GM21528 (cell line): Measurements from ENCODE around the gene BCL2L15.
A peak's percentile ranks its signal among the peaks of the same experiment; 100 is the strongest.

Experiments used
- ATAC-seq: cut with Tn5 transposase; IDR thresholded peaks from one replicate; pipeline ENCODE4 v1.9.1; 2021; ENCODE audit warnings: mild to moderate bottlenecking, moderate library complexity; ENCODE audit not compliant: unreplicated experiment, low FRiP score

BCL2L15 gene

DNA sequence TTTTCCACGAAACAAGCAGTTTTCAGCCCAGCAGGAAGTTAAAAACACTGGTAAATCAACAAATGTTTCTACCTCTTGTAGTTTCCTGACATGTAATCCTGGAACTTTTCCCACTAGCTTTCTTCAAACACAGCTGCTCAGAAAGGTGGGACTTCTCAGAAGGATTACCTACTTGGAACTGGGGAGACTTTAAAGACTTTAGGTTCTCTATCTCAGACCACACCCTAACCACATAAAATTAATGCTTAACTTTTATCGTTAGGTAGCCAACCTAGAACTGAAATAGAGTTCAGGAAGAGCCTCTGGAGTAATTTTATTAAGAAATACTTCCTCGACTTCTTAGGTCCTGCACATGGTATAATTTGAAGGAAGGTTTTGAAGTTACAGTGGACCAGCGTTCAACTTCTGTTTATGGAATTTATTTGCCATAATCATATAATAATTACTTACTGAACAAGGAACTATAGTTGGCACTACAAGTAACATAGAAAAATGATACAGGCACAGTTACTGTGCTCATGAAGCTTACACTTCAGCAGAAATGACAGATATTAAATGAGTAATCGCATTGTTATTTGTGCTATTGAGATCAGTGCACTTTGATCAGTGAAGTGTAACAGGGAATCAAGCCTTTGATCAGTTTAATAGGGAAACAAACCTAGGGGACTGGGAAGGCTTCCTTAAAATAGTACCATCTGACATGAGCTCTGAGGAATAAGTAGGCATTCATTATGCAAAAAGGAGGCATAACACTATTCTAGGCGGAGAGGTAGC, at the start of gene BCL2L15:
TSS of gene BCL2L15 (minus strand) at position 180 of the 774 bp plus-strand sequence. CDS start 206 bp downstream, outside the sequence.
- no peak for ATAC-seq

DNA sequence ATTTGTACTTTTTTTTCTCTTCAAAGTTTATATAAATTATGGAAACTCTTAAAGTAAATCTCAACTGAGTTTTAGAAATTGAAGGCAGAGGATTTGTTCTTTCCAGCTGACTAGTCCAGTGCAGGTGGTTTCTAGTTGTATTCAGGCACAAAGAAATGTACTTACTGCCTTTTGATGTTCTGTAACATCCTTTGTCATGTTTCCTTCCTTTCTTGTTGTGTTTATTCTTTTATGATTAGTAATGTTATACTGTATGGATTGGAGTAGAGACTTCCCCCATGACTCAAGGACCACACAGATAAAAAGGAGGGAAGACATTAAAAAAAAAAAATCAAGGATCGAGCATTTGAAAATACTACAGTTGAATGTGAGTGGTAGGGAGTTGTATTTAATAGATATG, 49.8 kb upstream of the BCL2L15 start:
- no peak for ATAC-seq

DNA sequence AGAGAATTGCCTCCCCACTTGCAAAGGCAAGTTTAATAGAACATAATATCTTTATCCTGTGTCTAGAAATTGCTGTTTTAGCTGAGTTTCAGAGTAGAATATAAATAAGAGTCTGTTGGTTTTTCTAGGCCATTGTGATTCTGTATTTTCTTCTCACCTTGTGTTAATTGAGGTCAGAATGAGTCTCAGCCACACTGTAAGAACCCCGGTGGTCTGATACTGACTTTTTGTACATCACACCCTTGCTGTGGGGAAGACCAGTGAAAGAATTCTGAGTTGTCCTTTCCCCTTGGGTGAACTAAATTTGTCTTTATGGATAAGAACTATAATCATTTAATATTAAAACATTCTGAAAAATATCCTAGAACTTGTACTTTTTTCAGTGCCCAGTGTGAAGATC, 48.6 kb upstream of the BCL2L15 start:
- ATAC-seq: no peak

DNA sequence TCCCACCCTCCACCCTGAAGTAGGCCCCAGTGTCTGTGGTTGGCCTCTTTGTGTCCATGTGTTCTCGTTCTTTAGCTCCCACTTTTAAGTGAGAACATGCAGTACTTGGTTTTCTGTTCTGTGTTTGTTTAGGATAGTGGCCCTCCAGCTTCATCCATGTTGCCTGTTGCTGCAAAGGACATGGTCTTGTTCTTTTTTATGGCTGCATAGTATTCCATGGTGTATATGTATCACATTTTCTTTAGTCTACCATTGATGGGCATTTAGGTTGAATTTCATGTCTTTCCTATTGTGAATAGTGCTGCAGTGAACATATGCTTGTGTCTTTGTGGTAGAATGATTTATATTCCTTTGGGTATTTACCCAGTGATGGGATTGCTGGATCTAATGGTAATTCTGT, 47.8 kb upstream of the BCL2L15 start:
- no peak for ATAC-seq

DNA sequence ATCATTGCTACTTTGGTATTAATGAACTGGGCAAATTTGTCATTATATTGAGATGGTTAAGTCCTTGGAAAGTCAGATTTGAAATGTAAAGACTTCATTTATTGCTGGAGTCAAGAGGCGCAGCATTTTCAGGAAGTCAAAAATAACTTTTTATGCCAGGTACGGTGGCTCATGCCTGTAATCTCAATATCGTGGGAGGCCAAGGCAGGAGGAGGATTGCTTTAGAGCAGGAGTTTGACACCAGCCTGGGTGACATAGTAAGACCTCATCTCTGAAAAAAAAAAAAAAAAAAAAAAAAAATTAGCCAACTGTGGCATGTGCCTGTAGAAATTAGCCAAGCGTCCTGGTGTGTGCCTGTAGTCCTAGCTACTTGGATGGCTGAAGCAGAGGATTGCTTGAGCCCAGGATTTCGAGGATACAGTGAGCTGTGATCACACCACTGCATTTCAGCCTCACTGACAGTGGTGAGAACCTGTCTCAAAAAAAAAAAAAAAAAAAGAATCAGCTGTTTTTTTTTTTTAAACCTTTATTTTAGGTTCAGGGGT, 47.2 kb upstream of the BCL2L15 start:
- no peak for ATAC-seq

DNA sequence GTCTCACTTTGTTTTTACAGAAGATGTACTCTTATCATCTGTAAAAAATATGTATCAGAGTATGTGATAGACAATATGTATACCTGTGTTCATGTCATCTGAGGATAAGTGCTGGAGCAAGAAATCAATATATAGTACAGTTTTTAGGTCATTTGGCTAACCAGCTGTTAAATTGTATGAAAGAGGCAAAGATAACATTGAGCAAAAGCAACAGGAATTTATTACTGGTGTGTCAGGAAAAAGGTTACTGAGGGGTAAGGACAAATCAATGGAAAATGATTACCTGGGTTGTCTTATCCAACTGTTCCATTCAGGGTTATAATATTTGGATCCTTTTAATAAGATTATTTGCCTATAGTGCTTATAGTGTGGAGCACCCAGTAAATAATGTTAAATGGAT, 46.6 kb upstream of the BCL2L15 start:
- ATAC-seq: no peak

DNA sequence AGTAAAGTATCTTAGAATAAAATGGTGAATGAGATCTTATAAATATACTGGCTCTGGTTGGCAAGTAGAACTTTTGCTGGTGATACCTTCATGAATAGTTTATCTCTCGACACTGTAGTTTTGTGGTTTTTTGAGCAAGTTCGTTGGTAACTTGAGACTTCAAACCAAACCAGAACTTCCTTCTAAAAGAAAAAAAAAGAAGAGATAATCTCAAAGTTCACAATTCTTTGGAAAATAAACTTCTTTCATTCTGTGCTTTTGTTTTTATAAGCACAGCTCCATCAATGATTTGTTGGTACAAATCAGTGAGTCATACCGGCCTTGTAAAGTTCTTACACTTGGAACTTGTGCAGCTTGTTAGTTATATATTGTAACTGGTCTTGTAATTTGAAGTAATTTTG, 44.1 kb upstream of the BCL2L15 start:
- ATAC-seq: no peak

DNA sequence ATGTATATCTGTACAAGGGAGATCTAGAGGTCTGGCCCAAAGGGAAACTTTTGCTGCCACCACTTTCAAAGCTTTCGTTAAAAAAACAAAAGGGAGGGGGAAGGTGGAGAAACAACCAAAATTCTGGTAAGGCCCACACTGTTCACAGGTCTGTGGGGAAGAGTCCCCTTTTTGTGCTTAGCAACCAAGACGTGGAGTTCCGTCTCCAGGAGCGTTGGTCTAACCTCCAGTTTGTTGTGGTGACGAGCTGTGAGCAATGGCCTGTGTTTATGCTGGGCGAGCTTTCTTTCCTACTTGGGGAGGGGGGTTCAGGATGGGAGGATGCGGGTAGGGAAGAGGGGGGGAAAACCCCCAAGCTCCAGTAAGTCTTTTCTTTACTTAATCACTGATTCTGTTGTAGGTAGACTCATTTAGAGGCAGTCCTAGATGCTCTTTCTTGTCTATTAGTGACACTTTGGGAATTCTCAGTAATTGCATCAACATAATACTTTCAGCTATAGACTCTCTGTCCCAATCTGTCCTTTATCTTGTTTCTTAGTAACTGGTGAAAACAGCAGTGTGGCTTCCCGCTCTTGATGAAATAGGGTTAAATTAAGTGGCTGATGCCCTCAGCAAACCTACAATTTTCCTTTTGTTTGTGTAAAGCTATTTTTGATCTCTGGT, 43.2 kb upstream of the BCL2L15 start:
- peak; percentile 21 for ATAC-seq

DNA sequence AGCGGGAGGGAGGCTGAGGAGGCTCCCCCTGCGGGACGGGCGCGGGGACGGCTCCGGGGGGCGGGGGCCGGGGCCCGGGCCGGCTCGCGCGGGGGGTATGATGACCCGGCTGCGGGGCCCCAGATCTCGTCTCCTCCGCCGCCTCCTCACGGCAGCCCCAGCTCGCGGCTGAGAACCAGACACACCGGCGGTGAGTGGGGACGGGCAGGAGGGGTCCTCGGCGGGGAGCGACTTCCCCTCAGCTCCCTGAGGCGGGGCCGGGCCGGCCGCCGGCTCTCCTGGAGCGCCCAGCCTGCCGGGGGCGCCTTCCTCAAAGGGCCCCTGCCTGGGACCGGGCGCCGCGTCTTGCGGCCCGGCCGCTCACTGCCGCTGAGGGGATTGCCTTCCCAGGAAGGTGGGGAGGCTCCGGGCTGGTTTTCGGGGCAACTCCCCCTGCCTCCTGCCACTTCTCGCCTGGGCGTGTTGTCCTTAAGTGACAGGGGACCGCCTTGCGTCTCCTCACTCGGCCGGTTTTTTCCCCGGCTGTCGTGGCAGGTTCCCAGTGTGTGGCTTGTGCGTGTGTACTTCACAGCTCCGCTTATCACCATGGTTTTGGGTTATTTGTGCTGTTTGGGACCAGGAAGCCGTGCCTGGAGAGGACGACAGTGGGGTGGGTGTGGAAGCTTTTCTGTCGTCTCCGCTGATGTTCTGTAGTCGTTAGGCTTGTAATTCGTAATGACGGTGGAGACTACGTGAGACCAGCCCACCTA, 42.5 kb upstream of the BCL2L15 start:
- ATAC-seq: peak; percentile 36

DNA sequence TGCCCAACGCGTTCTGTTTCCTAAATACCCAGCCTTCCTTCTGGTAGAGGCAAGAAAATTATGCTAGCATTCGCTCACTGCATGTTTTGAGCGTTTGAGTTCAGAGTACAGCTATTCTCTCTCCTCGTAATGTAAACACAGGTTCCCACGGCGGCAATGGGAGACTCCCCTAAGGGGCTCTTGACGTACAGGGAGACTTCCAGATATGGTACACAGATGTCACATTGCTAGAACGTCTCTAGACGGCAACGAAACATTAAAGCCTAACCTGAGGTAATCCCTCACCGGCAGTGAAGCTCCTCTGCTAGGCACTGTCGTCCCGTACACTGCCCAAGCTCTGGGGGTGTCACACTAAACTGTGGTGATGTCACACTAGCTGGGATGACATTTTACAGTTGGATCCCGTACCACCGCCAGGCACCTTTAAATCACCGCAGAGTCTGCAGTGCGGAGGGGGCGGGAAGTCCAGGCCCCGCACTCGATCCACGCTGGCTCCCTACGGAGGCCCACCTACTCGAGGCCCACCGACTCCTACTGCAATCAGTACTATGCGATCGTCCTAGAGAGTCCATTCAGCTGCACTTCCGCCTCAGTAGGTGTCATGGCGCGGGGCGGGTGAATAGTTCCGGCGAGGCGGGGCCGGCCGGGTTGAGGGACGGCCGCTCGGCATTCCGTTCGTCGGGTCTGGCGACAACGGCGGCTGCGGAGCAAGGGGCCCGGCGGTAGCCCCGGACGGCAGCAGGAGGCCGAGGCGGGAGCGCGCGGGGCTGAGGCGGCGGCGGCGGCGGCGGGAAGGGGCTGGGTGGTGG, 41.8 kb upstream of the BCL2L15 start, which contains the start of gene HIPK1:
TSS of gene HIPK1 (plus strand) at position 384 of the 809 bp plus-strand sequence.
- peak; percentile 74 for ATAC-seq

DNA sequence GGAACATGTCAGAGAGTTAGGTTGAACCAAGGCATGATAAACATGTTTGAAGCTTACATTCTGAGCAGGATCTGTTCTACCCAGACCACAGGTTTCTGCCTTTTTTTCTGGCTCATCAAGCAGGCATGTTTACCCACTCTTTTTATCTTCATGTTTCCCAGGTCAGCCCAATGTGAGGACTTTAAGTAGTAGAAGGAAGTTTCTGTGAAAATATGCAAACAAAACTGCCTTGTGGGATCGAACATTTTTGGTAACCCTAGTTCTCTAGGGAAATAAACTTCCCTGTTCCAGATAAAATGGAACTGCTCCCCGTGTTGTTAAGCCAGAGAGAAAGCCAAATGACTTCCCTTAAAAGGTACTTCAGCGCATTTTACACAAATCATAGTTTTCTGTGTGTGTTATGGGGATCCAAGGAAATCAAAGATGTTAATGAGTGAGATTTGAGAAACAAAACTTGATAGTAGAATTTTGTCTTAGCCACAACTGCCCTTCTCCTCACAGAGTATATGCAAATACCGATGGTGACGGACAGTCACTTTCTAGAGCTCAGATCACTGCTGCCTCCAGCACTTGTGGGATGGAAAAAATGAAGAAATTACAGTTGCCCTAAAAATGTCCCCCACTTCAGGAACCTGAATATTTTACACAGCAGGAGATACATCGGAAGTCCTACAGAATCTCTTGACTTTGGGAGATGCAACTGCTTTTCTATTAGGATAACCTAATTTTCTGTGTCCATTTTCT, 41.0 kb upstream of the BCL2L15 start:
- peak; percentile 36 for ATAC-seq

DNA sequence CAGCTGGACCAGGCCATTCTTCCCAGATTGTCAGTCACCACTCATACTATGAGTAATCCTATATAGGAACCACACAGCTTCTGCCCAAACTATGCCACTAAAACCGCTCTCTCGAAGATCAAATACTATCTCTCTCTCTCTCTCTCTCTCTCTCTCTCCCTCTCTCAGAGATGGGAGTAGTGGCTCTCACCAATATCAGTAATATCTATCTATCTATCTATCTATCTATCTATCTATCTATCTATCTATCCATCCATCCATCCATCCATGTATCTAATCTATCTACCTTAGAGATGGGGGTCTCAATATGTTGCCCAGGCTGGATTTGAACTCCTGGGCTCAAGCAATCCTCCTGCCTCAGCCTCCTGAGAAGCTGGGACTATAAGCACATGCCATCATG, 37.1 kb upstream of the BCL2L15 start:
- no peak for ATAC-seq

DNA sequence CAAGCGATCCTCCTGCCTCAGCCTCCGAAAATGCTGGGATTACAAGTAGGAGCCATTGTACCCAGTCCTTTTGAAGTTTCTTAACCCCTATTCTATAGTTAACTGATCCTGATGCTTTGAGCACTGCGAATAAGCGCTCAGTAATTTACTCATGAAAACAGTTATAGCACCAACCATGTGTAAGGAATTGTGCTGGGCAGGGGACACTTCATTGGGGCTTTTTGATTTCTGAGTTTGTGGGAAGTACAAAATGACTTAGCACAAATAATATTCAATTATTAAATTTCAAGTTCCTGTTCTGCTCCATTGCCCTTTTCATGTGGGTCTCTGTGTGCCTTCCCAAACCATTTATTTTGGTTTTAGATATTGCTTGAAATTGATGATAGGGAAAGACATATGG, 35.6 kb upstream of the BCL2L15 start:
- ATAC-seq: no peak

DNA sequence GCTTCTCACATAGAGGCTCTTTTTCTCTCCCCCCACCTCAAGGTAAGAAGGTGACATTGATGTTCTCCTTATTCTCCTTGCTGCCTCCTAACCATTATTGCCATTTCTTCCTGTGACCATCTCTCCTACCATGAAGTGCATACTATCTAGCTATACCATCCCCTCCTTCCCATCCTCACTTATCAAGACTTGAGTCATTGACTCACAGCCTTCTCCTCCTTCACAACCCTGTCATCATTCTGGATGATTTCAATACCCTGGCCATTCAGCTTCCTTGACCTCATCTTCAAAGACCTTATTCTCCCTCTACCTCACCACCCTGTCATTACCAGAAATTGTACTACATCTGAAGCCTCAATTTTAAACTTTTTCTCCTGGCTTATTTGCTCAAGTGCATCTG, 30.9 kb upstream of the BCL2L15 start:
- no peak for ATAC-seq

DNA sequence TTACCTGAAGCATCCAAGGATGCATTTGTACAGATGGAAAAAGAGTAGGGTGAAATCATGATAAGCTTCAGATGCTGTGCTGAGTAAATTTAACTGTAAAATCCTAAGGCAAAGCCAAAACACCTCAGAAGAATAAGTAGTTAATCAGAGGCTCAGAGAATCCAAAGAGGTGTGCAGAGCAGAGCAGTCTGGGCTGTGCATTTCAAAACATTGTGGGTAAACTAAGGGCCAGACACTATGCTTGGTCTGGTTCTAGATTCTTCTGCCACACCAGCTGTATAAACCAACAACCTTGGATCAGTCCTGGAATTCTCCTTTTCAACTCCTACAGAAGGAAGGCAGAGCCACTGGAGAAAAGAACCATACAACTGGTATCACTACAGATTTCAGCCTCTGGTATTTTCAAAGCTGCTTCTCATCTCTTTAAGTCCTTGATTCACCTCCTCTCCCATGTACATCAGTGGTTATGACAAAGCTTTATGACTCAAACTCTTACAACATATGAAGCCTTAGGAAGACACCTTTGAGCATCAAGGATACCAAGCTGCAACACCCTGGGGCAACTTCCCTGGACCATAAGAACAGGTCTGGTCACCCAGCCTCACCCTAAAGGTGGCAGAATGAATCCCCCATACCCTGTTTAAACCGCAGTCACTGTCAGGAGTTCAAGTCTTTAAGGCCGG, 30.2 kb upstream of the BCL2L15 start:
- ATAC-seq: no peak

DNA sequence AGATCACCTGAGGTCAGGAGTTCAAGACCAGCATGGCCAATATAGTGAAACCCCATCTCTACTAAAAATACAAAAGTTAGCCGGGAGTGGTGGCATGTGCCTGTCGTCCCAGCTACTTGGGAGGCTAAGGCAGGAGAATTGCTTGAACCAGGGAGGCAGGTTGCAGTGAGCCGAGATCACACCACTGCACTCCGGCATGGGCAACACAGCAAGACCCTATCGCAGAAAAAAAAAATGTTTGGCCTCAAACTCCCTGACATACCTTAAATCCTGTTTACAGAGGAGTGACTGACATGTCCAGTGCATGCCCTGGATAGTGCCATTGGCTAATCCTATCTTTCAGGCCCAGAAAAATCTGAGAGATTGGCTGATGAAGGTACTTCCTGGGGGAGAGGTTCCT, 29.6 kb upstream of the BCL2L15 start:
- no peak for ATAC-seq

DNA sequence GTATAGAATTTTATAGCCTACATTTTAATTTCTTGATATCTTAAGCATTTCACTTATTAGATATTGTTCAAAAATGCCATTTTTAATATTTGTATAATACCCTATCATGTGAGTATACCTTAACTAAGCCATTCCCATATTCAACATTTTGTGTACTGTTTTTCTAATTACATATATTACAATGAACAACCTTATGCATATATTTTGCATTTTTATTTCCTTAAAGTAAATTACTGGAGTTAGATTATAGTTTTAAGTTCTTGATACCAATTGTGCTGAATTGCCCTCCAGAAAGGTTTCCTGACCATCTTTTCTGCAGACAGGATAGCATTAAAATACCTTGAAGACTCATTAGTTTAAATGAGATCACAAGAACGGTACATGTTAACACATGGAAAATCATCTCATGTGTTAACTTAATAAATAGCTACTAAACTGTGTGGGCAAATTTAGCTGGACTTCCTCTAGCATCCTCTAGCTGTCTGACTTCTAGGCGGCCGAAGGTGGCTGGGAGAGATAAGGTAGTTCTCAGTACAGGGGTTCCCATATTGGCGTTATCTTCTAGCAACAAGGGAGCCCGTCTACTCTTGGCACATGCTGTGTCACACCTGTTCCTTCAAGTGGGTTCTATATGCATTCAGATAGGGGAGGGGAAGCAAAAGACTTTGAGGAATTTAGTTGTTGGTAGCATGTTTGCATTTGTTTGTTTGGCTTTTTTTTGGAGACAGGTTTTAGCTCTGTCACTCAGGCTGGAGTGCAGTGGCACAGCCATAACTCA, 26.7 kb upstream of the BCL2L15 start:
- no peak for ATAC-seq

DNA sequence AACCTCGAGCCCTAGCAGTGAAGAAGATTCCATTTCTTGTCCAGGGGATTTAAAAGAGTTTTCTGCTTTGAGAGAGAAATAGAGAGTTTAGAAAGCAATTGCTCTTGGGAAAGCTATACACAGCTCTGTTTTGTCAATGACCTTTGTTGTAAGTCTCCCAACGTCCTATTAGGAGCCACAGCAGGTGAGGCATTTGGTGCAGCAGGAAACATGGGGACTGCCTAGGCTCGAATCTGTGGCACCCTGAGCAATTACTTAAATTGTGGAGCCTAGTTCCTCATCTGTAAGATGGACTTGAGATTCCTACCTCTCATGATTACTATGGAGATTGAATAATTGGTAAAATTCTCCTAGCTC, 25.9 kb upstream of the BCL2L15 start:
- ATAC-seq: no peak
